GM20000 (cell line): Measurements from ENCODE around the gene DNAJC4.

Experiments used
- DNase-seq: peaks from one replicate; pipeline ENCODE4 v3.0.0; 2012; ENCODE audit warnings: low spot score
- TF ChIP-seq, protein P1 (sequence below): IDR thresholded peaks from 2 replicates; pipeline ENCODE4 v1.5.1; 2012; ENCODE audit warnings: mild to moderate bottlenecking, control low read depth; ENCODE audit errors: extremely low read depth, missing control alignments

DNAJC4 gene

DNA sequence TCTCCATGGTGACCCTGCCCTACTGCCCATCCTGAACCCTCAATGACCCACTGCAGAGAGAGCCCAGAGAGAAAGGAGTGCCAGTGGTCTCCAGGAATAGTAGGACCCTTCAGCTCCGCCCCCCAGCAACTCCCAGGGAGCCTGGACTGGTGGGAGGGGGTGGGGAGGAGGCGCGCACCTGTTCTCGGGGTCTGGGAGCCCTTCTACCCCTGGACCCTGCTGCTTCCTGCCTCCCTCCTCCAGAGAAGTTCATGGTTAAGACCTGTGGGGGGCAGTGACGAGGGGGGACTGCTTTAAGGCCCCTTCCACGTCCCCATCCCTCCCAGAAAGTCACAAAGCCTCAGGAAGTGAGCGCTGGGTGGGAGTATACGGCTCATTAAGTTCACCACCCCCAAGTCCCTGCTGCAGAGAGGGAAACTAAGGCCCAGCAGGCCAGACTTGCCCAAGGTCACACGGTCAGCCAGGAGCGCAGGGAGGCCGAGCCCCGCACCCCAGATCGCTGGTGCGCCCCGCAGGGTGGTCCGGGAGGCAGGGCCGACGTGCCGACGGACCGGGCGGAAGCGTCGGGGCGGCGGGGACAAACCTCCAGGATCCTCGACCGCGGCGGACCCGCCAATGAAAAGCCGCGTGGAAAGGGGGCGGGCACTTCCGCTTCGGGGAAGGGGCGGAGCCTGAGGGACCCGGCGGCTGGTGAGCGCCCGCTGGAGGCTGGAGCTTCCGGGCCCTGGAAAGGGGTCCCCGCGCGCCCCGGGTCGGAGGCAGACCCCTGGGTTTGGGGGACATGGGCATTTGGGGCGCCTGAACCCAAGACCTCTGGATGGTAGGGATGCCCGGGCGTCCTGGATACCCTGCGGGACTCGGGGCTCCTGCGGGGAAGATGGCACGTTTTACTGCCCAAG is 4.5 kb upstream of the DNAJC4 start, which contains the start of the genes NUDT22 and TRPT1:
TSS of gene NUDT22 (plus strand) at position 667 of the 899 bp plus-strand sequence. CDS start 379 bp downstream, outside the sequence.
TSS of gene TRPT1 (minus strand) at position 579 of the 899 bp plus-strand sequence. CDS start at position 253, 326 bp downstream.
- TF ChIP-seq, protein P1, sequence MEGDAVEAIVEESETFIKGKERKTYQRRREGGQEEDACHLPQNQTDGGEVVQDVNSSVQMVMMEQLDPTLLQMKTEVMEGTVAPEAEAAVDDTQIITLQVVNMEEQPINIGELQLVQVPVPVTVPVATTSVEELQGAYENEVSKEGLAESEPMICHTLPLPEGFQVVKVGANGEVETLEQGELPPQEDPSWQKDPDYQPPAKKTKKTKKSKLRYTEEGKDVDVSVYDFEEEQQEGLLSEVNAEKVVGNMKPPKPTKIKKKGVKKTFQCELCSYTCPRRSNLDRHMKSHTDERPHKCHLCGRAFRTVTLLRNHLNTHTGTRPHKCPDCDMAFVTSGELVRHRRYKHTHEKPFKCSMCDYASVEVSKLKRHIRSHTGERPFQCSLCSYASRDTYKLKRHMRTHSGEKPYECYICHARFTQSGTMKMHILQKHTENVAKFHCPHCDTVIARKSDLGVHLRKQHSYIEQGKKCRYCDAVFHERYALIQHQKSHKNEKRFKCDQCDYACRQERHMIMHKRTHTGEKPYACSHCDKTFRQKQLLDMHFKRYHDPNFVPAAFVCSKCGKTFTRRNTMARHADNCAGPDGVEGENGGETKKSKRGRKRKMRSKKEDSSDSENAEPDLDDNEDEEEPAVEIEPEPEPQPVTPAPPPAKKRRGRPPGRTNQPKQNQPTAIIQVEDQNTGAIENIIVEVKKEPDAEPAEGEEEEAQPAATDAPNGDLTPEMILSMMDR, result no peak
- DNase-seq, result peak; percentile 95

DNA sequence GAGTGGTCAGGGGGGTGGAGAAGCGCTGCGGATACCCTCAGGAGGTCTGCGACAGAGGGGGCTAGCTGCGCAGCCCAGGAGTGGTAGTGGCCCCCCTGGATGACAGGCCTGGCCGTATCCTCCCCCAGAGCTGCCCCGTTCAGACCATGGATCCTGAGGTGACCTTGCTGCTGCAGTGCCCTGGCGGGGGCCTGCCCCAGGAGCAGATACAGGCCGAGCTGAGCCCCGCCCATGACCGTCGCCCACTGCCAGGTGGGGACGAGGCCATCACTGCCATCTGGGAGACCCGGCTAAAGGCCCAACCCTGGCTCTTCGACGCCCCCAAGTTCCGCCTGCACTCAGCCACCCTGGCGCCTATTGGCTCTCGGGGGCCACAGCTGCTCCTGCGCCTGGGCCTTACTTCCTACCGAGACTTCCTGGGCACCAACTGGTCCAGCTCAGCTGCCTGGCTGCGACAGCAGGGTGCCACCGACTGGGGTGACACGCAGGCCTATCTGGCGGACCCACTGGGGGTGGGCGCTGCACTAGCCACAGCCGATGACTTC is 3.8 kb upstream of the DNAJC4 start:
- TF ChIP-seq, protein P1, result no peak
- peak; percentile 86 for DNase-seq

GRCh38 chr11:64227405-64227956 is 2.9 kb upstream of the DNAJC4 start:
- TF ChIP-seq, protein P1, result no peak
- DNase-seq, result no peak

GRCh38 chr11:64229090-64229743 is 1.1 kb upstream of the DNAJC4 start:
- TF ChIP-seq, protein P1, result no peak
- no peak for DNase-seq

DNA sequence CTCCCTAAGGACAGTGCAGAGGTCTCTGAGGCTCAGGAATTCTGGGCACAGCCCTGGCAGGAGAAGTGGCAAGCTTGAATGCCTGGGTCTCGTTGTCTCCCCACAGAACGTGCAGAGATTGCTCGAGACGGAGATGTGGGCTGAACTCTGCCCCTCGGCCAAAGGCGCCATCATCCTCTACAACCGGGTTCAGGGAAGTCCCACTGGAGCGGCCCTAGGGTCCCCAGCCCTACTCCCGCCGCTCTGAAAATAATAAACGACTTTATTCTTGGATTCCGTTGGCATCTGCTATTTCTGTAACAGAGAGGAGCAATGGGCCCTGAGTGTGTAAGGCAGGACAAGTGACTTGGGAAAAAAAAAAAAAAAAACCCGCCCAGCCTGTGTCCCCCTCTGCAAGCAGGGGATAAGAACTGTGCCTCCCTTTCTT is 591 bp upstream of the DNAJC4 start:
- DNase-seq, result no peak
- TF ChIP-seq, protein P1, result no peak

DNA sequence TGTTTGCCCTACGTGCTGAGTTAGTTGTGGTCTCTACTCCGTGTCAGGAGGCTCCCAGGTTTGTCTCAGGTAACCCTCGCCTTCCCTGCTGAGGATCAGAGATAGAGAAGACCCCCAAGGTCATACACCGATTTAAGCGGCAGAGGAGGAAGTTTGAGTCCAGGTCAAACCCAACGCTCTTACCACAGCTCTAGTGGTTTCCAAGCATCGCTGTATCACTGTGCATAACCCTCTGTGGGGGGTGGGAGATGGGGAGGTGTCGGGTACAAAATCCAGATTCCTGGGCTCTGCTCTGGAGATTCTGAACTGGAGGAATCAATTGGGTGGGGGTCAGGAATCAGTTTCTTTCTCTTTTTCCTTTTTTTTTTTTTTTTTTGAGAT is 627 bp downstream of the DNAJC4 start:
- TF ChIP-seq, protein P1, result no peak
- no peak for DNase-seq
